Stimulated activated effector memory CD8-positive, alpha-beta T cell treated with anti-CD3 and anti-CD28 coated beads, Interleukin-12 subunit alpha, Interleukin-12 subunit beta, amount 100 ng/mL, for 72 hours (primary cell): ENCODE results near the gene FBXO30.

Experiments
- ATAC-seq: fragments of 150-1000 bp; cut with Tn5 transposase; 2 replicates; pipeline ENCODE4 v1.10.0; 2021
- DNase-seq, 2 donors: peaks; one replicate each; pipeline ENCODE4 v3.0.0; 2021 to 2022; ENCODE audit warnings: low spot score in 2 of 2
- H3K27ac Mint-ChIP-seq: one replicate; pipeline ENCODE4 v1.8.0; 2022; ENCODE audit warnings: mild to moderate bottlenecking, mixed read lengths
- H3K36me3 Mint-ChIP-seq: one replicate; pipeline ENCODE4 v1.8.0; 2022; ENCODE audit warnings: mild to moderate bottlenecking, mixed read lengths
- H3K4me1 Mint-ChIP-seq: one replicate; pipeline ENCODE4 v1.8.0; 2022; ENCODE audit warnings: mixed read lengths
- H3K4me3 Mint-ChIP-seq: one replicate; pipeline ENCODE4 v1.8.0; 2022; ENCODE audit warnings: mild to moderate bottlenecking, mixed read lengths
- H3K9me3 Mint-ChIP-seq: one replicate; pipeline ENCODE4 v1.8.0; 2022; ENCODE audit warnings: mixed read lengths

The FBXO30 gene

GRCh38 chr6:145802141-145802540 is 12.5 kb downstream of the FBXO30 start:
- Mint-ChIP-seq H3K4me1 (peaks cover 18% of the 10 kb centered on the region), H3K36me3 (peaks cover 40% of the 10 kb centered on the region)

GRCh38 chr6:145801021-145801420 is 13.6 kb downstream of the FBXO30 start:
- Mint-ChIP-seq H3K4me3 (no peak overlapping the region), H3K36me3 (peaks cover 40% of the 10 kb centered on the region), H3K27ac (no peak overlapping the region), H3K9me3 (no peaks in the 10 kb centered on the region), H3K4me1 (peaks cover 18% of the 10 kb centered on the region)
- DNase-seq (no peak), ATAC-seq (no peak)

More at GRCh38 chr6:145802141-145802540, 12.5 kb downstream of the FBXO30 start:
- Mint-ChIP-seq H3K9me3 (no peaks in the 10 kb centered on the region), H3K27ac (no peak overlapping the region), H3K4me3 (no peak overlapping the region)
- ATAC-seq (no peak), DNase-seq (no peak)

GRCh38 chr6:145798530-145798929 is 16.1 kb downstream of the FBXO30 start:
- Mint-ChIP-seq H3K4me1 (peaks cover 18% of the 10 kb centered on the region), H3K4me3 (no peak overlapping the region), H3K27ac (no peak overlapping the region), H3K9me3 (no peaks in the 10 kb centered on the region), H3K36me3 (peaks cover 35% of the 10 kb centered on the region)
- DNase-seq (no peak), ATAC-seq (no peak)

- peaks cover 10% of the 10 kb centered on the region for H3K9me3 Mint-ChIP-seq
- no peak overlapping the region for H3K27ac Mint-ChIP-seq
- H3K4me1 Mint-ChIP-seq, result no peaks in the 10 kb centered on the region
- no peak for DNase-seq
- ATAC-seq, result no peak
- H3K36me3 Mint-ChIP-seq, result no peaks in the 10 kb centered on the region
- no peak overlapping the region for H3K4me3 Mint-ChIP-seq
Observed at GRCh38 chr6:145789443-145789842, 25.2 kb downstream of the FBXO30 start.

DNA sequence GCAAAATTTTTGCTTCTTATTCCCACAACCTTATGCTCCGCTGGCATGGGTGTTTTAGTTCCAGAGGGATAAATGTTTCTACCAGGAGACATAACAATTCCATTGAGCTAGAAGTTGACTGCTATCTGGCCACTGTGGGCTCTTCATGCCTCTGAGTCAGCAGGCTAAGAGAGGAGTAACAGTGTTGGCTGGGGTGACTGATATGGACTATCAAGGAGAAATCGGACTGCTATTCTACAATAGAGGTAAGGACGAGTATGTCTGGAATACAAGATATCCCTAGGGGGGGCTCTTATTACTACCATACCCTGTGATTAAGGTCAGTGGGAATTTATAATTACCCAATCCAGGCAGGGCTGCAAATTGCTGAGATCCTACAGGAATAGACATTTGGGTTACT is 26.9 kb downstream of the FBXO30 start:
- no peaks in the 10 kb centered on the region for H3K36me3 Mint-ChIP-seq
- no peaks in the 10 kb centered on the region for H3K4me1 Mint-ChIP-seq
- H3K9me3 Mint-ChIP-seq, result peaks cover 10% of the 10 kb centered on the region
- ATAC-seq, result no peak
- no peak overlapping the region for H3K27ac Mint-ChIP-seq
- H3K4me3 Mint-ChIP-seq, result no peak overlapping the region
- no peak for DNase-seq

DNA sequence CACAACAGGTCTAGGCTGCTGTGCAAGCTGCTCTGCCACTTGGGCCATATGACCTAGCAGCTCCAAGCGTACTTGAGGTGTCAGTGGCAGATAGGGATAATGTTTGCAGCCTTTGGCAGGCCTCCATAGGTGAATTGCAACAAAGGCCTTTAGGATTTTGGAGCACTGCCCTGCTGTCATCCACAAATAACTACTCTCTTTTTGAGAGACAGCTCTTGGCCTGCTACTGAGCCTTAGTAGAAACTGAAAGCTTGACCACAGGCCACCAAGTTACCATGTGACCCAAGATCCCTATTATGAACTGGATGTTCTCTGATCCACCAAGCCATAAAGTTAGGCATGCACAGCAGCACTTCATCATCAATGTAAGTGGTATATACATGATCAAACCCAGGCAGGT is 29.9 kb downstream of the FBXO30 start:
- ATAC-seq (no peak), DNase-seq (no peak)
- Mint-ChIP-seq H3K36me3 (no peaks in the 10 kb centered on the region), H3K4me3 (no peak overlapping the region), H3K27ac (no peak overlapping the region), H3K9me3 (peaks cover 11% of the 10 kb centered on the region), H3K4me1 (no peaks in the 10 kb centered on the region)

- H3K4me3 Mint-ChIP-seq, result no peak overlapping the region
- no peak for DNase-seq
Observed at GRCh38 chr6:145783796-145784195, 30.8 kb downstream of the FBXO30 start.

DNA sequence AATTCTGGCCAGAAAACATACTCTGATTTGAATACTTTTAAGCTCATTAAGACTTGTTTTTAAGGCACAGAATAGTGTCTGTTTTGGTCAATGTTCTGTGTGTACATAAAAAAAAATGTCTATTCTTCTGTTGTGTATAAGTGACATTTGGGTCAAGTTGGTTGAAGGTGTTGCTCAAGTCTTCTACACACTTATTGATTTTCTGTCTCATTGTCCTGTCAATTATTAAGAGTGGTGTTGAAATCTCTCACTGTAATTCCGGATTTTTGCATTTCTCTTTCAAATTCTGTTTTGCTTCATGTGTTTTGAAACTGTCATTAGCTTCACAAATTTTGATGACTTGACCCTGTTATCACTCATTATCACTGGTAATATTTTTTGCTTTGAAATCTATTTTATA is 41.7 kb downstream of the FBXO30 start:
- ATAC-seq, result no peak
- H3K4me1 Mint-ChIP-seq, result no peaks in the 10 kb centered on the region
- no peak for DNase-seq
- H3K27ac Mint-ChIP-seq, result no peak overlapping the region
- no peaks in the 10 kb centered on the region for H3K36me3 Mint-ChIP-seq
- no peak overlapping the region for H3K4me3 Mint-ChIP-seq
- H3K9me3 Mint-ChIP-seq, result peaks cover 6% of the 10 kb centered on the region

More at GRCh38 chr6:145783796-145784195, 30.8 kb downstream of the FBXO30 start:
- H3K4me1 Mint-ChIP-seq, result no peaks in the 10 kb centered on the region
- no peak overlapping the region for H3K27ac Mint-ChIP-seq
- peaks cover 13% of the 10 kb centered on the region for H3K9me3 Mint-ChIP-seq
- ATAC-seq, result no peak
- H3K36me3 Mint-ChIP-seq, result no peaks in the 10 kb centered on the region

DNA sequence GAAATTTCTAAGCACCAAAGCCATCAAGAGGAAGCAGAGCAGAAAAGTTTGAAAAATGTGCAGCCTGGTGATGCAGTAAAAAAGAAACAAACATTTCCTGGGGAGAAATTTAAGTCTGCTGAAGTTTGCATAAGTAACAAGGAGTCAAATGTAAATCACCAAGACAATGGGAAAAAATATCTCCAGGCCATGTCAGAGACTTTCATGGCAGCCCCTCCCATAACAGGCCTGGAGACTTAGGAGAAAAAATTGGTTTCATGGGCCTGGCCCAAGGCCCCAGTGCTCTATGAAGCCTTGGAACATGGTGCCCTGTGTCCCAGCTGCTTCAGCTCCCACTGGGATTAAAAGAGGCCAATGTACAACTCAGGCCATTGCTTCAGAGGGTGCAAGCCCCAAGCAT is 49.1 kb downstream of the FBXO30 start:
- ATAC-seq (no peak), DNase-seq (no peak)
- Mint-ChIP-seq H3K4me1 (no peaks in the 10 kb centered on the region), H3K27ac (no peak overlapping the region), H3K9me3 (peaks cover 3% of the 10 kb centered on the region), H3K36me3 (no peaks in the 10 kb centered on the region), H3K4me3 (no peak overlapping the region)

DNA sequence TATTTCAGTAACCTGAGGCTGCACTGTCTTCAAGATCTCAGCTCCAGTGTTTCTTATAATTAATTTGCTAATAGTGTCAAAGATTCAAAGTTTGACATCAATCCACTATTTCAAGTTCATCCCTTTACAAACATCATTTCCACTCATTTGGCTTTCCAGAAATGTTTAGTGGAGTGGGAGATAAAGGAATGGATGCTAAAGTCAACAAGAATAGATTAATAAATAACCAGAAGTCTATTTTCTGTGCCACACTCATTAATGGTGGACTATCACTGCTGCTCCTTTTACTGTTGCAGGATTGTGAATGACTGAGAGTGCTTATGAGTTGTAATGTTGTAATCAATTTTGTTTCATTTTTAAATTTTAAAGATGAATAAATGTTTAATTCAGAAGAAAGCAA is 50.9 kb downstream of the FBXO30 start:
- no peaks in the 10 kb centered on the region for H3K9me3 Mint-ChIP-seq
- H3K36me3 Mint-ChIP-seq, result no peaks in the 10 kb centered on the region
- ATAC-seq (no peak), DNase-seq (no peak)
- no peak overlapping the region for H3K27ac Mint-ChIP-seq
- H3K4me1 Mint-ChIP-seq, result no peaks in the 10 kb centered on the region
- no peak overlapping the region for H3K4me3 Mint-ChIP-seq

GRCh38 chr6:145761584-145761983 is 53.0 kb downstream of the FBXO30 start:
- Mint-ChIP-seq H3K4me3 (no peak overlapping the region), H3K27ac (no peak overlapping the region), H3K9me3 (no peaks in the 10 kb centered on the region), H3K4me1 (no peaks in the 10 kb centered on the region), H3K36me3 (no peaks in the 10 kb centered on the region)
- ATAC-seq (peak; percentile 32), DNase-seq (no peak)

- Mint-ChIP-seq H3K4me3 (no peak overlapping the region), H3K27ac (no peak overlapping the region), H3K4me1 (no peaks in the 10 kb centered on the region)
Observed at GRCh38 chr6:145758113-145758512, 56.5 kb downstream of the FBXO30 start.

GRCh38 chr6:145756170-145756662 is 58.4 kb downstream of the FBXO30 start:
- ATAC-seq (no peak), DNase-seq (no peak)
- no peaks in the 10 kb centered on the region for H3K9me3 Mint-ChIP-seq
- H3K4me3 Mint-ChIP-seq, result no peak overlapping the region
- H3K36me3 Mint-ChIP-seq, result no peaks in the 10 kb centered on the region
- H3K27ac Mint-ChIP-seq, result no peak overlapping the region
- no peaks in the 10 kb centered on the region for H3K4me1 Mint-ChIP-seq

More at GRCh38 chr6:145758113-145758512, 56.5 kb downstream of the FBXO30 start:
- Mint-ChIP-seq H3K36me3 (no peaks in the 10 kb centered on the region), H3K9me3 (no peaks in the 10 kb centered on the region)
- ATAC-seq, result no peak
- no peak for DNase-seq

GRCh38 chr6:145755682-145756081 is 58.9 kb downstream of the FBXO30 start:
- Mint-ChIP-seq H3K4me3 (no peak overlapping the region), H3K36me3 (no peaks in the 10 kb centered on the region), H3K4me1 (no peaks in the 10 kb centered on the region), H3K27ac (no peak overlapping the region), H3K9me3 (no peaks in the 10 kb centered on the region)
- no peak for ATAC-seq
- DNase-seq, result no peak

GRCh38 chr6:145752638-145753037 is 62.0 kb downstream of the FBXO30 start:
- H3K4me3 Mint-ChIP-seq, result no peak overlapping the region
- no peaks in the 10 kb centered on the region for H3K36me3 Mint-ChIP-seq
- ATAC-seq (no peak), DNase-seq (no peak)
- no peak overlapping the region for H3K27ac Mint-ChIP-seq
- H3K9me3 Mint-ChIP-seq, result no peaks in the 10 kb centered on the region
- peaks cover 5% of the 10 kb centered on the region for H3K4me1 Mint-ChIP-seq

GRCh38 chr6:145749632-145750031 is 65.0 kb downstream of the FBXO30 start:
- ATAC-seq (no peak), DNase-seq (no peak)

DNA sequence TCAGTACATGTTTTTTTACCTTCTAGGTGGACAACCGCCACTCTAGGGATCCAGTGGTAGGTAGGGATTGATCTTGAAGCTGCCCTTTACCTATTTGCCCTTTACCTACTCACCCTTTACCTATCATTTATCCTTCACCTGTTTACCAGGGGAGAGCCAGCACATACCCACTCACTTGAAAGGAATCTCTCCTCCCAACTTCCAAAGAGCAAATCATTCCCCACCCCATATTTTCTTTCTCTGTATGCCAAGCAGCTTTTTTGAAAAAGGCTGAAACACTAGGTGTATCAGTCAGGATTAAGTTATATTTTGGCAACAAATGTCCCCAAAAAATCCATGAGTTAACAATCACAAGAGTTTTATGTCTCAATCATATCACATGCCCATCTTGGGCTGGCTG is 68.7 kb downstream of the FBXO30 start:
- no peak for DNase-seq
- H3K36me3 Mint-ChIP-seq, result no peaks in the 10 kb centered on the region
- no peak overlapping the region for H3K27ac Mint-ChIP-seq
- H3K4me3 Mint-ChIP-seq, result no peak overlapping the region
- no peak for ATAC-seq
- H3K4me1 Mint-ChIP-seq, result peaks cover 5% of the 10 kb centered on the region
- H3K9me3 Mint-ChIP-seq, result no peaks in the 10 kb centered on the region

More at GRCh38 chr6:145749632-145750031, 65.0 kb downstream of the FBXO30 start:
- Mint-ChIP-seq H3K36me3 (no peaks in the 10 kb centered on the region), H3K27ac (no peak overlapping the region), H3K4me3 (no peak overlapping the region), H3K9me3 (no peaks in the 10 kb centered on the region), H3K4me1 (peaks cover 5% of the 10 kb centered on the region)
